OCI-LY1 (cell line): ENCODE results near the gene STK25.

Experiments used
- H2AFZ ChIP-seq: fragments of 200-600 bp; sonication (generic), shearing (Covaris generic); 2 replicates; pipeline ENCODE4 v1.6.0; 2014; ENCODE audit warnings: antibody characterized with exemption, mild to moderate bottlenecking, low read length
- H3F3A ChIP-seq: fragments of 200-600 bp; sonication (generic), shearing (Covaris generic); 2 replicates; pipeline ENCODE4 v1.6.0; 2014; ENCODE audit warnings: mild to moderate bottlenecking, antibody characterized with exemption, low read length, moderate library complexity; ENCODE audit not compliant: insufficient read depth
- H3K27ac ChIP-seq: fragments of 200-600 bp; sonication (generic); 2 replicates; pipeline ENCODE4 v1.5.1; 2014; ENCODE audit warnings: low read length, mixed run types, mild to moderate bottlenecking, low read depth; ENCODE audit not compliant: poor library complexity, severe bottlenecking
- H3K27me3 ChIP-seq: fragments of 200-600 bp; sonication (generic); 2 replicates; pipeline ENCODE4 v1.6.0; 2014; ENCODE audit warnings: antibody characterized with exemption, mild to moderate bottlenecking, low read length, moderate library complexity; ENCODE audit not compliant: insufficient read depth
- H3K36me3 ChIP-seq: fragments of 200-600 bp; sonication (generic); 2 replicates; pipeline ENCODE4 v1.6.1; 2014; ENCODE audit warnings: mild to moderate bottlenecking, antibody characterized with exemption, low read length, moderate library complexity, mixed read lengths; ENCODE audit not compliant: insufficient read depth
- H3K4me1 ChIP-seq: fragments of 200-600 bp; sonication (generic); 2 replicates; pipeline ENCODE4 v1.5.1; 2014; ENCODE audit warnings: mild to moderate bottlenecking, low read length, moderate library complexity; ENCODE audit not compliant: insufficient read depth, severe bottlenecking
- H3K4me2 ChIP-seq: fragments of 200-600 bp; sonication (generic), shearing (Covaris generic); 2 replicates; pipeline ENCODE4 v1.6.1; 2014; ENCODE audit warnings: low read length
- H3K4me3 ChIP-seq: fragments of 200-600 bp; sonication (generic); 2 replicates; pipeline ENCODE4 v1.5.1; 2014; ENCODE audit warnings: low read length, low read depth, mild to moderate bottlenecking, mixed read lengths; ENCODE audit not compliant: poor library complexity, severe bottlenecking
- H3K79me2 ChIP-seq: fragments of 200-600 bp; shearing (Covaris generic); 2 replicates; pipeline ENCODE4 v1.6.1; 2016; ENCODE audit warnings: mixed run types, low read length, mixed read lengths; ENCODE audit not compliant: insufficient read depth
- H3K9ac ChIP-seq: fragments of 200-600 bp; sonication (generic), shearing (Covaris generic); 2 replicates; pipeline ENCODE4 v1.6.1; 2014; ENCODE audit warnings: mild to moderate bottlenecking, low read length, mixed read lengths
- H3K9me2 ChIP-seq: fragments of 200-600 bp; sonication (generic), shearing (Covaris generic); 2 replicates; pipeline ENCODE4 v1.6.1; 2014; ENCODE audit warnings: low read depth, mild to moderate bottlenecking, low read length, mixed read lengths
- H3K9me3 ChIP-seq: fragments of 200-600 bp; shearing (Covaris generic); 2 replicates; pipeline ENCODE4 v1.6.1; 2014; ENCODE audit warnings: low read length, mixed read lengths
- H4K20me1 ChIP-seq: fragments of 200-600 bp; sonication (generic), shearing (Covaris generic); 2 replicates; pipeline ENCODE4 v1.6.0; 2016; ENCODE audit warnings: mild to moderate bottlenecking, low read length; ENCODE audit not compliant: insufficient read depth
- EZH2 ChIP-seq: fragments of 200-600 bp; sonication (generic), shearing (Covaris generic); IDR thresholded peaks from 2 replicates; pipeline ENCODE4 v1.8.0; 2017; ENCODE audit warnings: borderline replicate concordance, mixed run types, mild to moderate bottlenecking, antibody characterized with exemption, low read length, moderate library complexity, mixed read lengths
- TF ChIP-seq, protein P1 (sequence below): fragments of 200-600 bp; sonication (generic), shearing (Covaris generic); IDR thresholded peaks from 2 replicates; pipeline ENCODE4 v1.5.1; 2017; ENCODE audit warnings: mild to moderate bottlenecking, antibody characterized with exemption, low read length, moderate library complexity, mixed read lengths

STK25 gene

DNA sequence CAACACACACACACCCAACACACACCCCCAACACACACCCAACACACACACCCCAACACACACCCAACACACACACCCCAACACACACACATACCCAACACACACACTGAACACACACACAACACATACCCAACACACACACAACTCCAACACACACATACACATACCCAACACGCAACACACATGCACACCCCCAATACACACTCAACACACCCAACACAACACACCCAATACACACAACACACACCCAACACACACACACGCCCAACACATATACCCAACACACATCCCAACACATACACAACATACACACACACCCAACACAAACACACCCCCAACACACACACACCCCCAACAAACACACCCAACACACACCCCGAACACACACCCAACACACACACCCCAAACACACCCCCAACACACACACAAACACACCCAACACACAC, 8.2 kb upstream of the STK25 start:
- Histone ChIP-seq H3F3A (no peaks in the 10 kb centered on the region), H3K9me2 (no peaks in the 10 kb centered on the region), H3K79me2 (no peaks in the 10 kb centered on the region), H4K20me1 (no peaks in the 10 kb centered on the region), H3K4me3 (no peak overlapping the region), H3K27me3 (no peaks in the 10 kb centered on the region), H2AFZ (no peak overlapping the region), H3K9ac (no peak overlapping the region), H3K27ac (no peak overlapping the region), H3K4me2 (no peak overlapping the region), H3K36me3 (no peaks in the 10 kb centered on the region), H3K9me3 (no peaks in the 10 kb centered on the region), H3K4me1 (no peaks in the 10 kb centered on the region)
- TF ChIP-seq, protein P1, sequence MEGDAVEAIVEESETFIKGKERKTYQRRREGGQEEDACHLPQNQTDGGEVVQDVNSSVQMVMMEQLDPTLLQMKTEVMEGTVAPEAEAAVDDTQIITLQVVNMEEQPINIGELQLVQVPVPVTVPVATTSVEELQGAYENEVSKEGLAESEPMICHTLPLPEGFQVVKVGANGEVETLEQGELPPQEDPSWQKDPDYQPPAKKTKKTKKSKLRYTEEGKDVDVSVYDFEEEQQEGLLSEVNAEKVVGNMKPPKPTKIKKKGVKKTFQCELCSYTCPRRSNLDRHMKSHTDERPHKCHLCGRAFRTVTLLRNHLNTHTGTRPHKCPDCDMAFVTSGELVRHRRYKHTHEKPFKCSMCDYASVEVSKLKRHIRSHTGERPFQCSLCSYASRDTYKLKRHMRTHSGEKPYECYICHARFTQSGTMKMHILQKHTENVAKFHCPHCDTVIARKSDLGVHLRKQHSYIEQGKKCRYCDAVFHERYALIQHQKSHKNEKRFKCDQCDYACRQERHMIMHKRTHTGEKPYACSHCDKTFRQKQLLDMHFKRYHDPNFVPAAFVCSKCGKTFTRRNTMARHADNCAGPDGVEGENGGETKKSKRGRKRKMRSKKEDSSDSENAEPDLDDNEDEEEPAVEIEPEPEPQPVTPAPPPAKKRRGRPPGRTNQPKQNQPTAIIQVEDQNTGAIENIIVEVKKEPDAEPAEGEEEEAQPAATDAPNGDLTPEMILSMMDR = no peak
- no peak for TF ChIP-seq EZH2

DNA sequence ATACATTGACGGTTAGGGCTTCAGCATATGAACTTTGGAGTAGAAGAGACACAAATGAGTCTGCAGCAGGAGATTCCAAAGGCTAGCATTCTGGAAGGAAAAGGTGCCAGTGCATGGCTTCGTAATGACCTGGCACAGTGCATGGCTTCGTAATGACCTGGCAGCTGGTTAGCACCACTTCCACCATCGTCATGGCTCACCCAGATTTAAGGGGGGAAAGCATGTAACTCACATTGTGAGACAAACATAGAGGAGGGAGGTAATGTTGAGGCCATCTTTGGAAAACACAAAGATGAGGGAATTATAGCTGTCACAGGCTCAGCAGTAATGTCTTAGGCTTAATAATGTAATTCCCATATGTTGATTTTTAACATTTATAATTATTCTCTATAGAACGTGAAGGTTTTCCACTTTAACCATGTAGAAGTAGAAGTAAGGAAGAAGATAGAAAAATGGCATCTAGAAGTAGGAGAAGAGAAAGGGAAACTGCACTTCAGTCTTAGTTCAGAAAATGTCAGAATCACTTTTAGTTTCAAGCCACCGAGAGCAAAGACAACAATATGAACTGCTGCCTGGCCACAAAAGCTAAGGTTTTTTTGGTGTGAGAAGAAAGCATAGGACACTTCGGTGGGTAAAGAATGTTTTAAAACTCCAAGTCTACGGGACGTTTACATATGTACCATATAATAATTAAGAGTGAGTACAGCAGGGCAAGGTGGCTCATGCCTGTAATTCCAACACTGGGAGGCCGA, 6.8 kb upstream of the STK25 start:
- Histone ChIP-seq H2AFZ (no peak overlapping the region), H3K9me3 (no peaks in the 10 kb centered on the region), H3K4me2 (no peak overlapping the region), H4K20me1 (no peaks in the 10 kb centered on the region), H3K4me3 (no peak overlapping the region), H3K9me2 (no peaks in the 10 kb centered on the region), H3K36me3 (no peaks in the 10 kb centered on the region), H3K27ac (no peak overlapping the region), H3K79me2 (no peaks in the 10 kb centered on the region), H3K4me1 (no peaks in the 10 kb centered on the region), H3K9ac (no peak overlapping the region), H3K27me3 (no peaks in the 10 kb centered on the region; the same call in 1 of the 2 replicates), H3F3A (no peaks in the 10 kb centered on the region)
- no peak for TF ChIP-seq EZH2
- TF ChIP-seq, protein P1 = no peak

DNA sequence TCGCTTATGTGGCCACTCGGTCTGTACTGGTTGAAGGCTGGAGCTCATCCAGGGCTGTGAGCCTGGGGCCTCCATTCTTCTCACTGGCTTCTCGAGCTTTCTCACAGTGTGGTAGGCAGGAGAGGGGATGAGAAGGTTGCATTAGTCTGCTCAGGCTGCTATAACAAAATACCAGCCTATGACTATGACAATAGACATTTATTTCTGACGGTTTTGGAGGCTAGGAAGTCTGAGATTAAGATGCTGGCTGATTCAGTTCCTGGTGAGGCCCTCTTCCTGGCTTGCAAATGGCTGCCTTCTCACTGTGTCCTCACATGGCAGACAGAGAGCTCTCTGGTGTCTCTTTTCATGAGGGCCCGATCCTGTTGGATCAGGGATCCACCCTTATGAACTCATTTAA, 6.2 kb upstream of the STK25 start:
- no peaks in the 10 kb centered on the region for H4K20me1 ChIP-seq
- no peaks in the 10 kb centered on the region; the same call in 1 of the 2 replicates for H3K27me3 ChIP-seq
- no peak overlapping the region for H3K9ac ChIP-seq
- H3K4me2 ChIP-seq = no peak overlapping the region
- H3K4me1 ChIP-seq = no peaks in the 10 kb centered on the region
- H3K36me3 ChIP-seq = no peaks in the 10 kb centered on the region
- no peaks in the 10 kb centered on the region for H3K79me2 ChIP-seq
- H2AFZ ChIP-seq = no peak overlapping the region
- no peak for TF ChIP-seq EZH2
- TF ChIP-seq, protein P1 = no peak
- H3F3A ChIP-seq = no peaks in the 10 kb centered on the region
- no peaks in the 10 kb centered on the region for H3K9me3 ChIP-seq
- no peak overlapping the region for H3K27ac ChIP-seq
- H3K9me2 ChIP-seq = no peaks in the 10 kb centered on the region
- H3K4me3 ChIP-seq = no peak overlapping the region
